CD14-positive monocyte (primary cell): ENCODE measurements around the gene MACROD2. TPM values are rescaled to one million over a fixed set of nuclear protein-coding genes. Genes with fewer than 3 reads are reported as not detected.

ENCODE experiments used
- DNase-seq, 3 donors: peaks; one replicate each; pipeline ENCODE4 v3.0.0-alpha.2; 2011 to 2022
- H2AFZ ChIP-seq: 2 replicates; pipeline ENCODE4 v1.6.0; 2012; ENCODE audit warnings: mild to moderate bottlenecking, low read depth, low read length, inconsistent platforms; ENCODE audit not compliant: insufficient read depth, poor library complexity, severe bottlenecking
- H3K27ac ChIP-seq, 2 donors: 1 replicate in 1 of 2; 2 replicates in 1 of 2; pipeline ENCODE4 v1.5.1; 2012 to 2013; ENCODE audit warnings: low read length in 2 of 2, control low read depth in 1 of 2, inconsistent platforms in 1 of 2, low read depth in 1 of 2, mild to moderate bottlenecking in 1 of 2
- H3K27me3 ChIP-seq, 2 donors: one replicate each; pipeline versions ENCODE4 v1.6.0 to v1.6.1; 2011 to 2013; ENCODE audit warnings: low read length in 2 of 2; ENCODE audit not compliant: control insufficient read depth in 2 of 2, insufficient read depth in 2 of 2
- H3K36me3 ChIP-seq, 2 donors: replicated peaks in 1 of 2; 1 replicate in 1 of 2; 2 replicates in 1 of 2; pipeline versions ENCODE4 v1.5.1 to v1.6.1; 2012 to 2013; ENCODE audit warnings: low read length in 2 of 2, control low read depth in 1 of 2, inconsistent platforms in 1 of 2, mild to moderate bottlenecking in 1 of 2; ENCODE audit not compliant: insufficient read depth in 2 of 2, control insufficient read depth in 1 of 2
- H3K4me1 ChIP-seq, 2 donors: 1 replicate in 1 of 2; 2 replicates in 1 of 2; pipeline versions ENCODE4 v1.5.1 to v1.6.1; 2012 to 2013; ENCODE audit warnings: low read length in 2 of 2, control low read depth in 1 of 2, inconsistent platforms in 1 of 2, mild to moderate bottlenecking in 1 of 2, moderate library complexity in 1 of 2; ENCODE audit not compliant: insufficient read depth in 2 of 2, control insufficient read depth in 1 of 2
- H3K4me2 ChIP-seq: replicated peaks from 2 replicates; pipeline ENCODE3; 2012; ENCODE audit warnings: low read length, moderate library complexity, mild to moderate bottlenecking; ENCODE audit not compliant: poor library complexity, severe bottlenecking; ENCODE audit errors: extremely low read depth
- H3K4me3 ChIP-seq, 3 experiments: fragments of 200-600 bp in 1 of 3; sonication (generic) in 1 of 3; replicated peaks in 1 of 3; 1 replicate in 2 of 3; 2 replicates in 1 of 3; pipeline ENCODE4 v1.5.1; 2011 to 2013; ENCODE audit warnings: low read length in 3 of 3, mild to moderate bottlenecking in 3 of 3, control low read depth in 2 of 3, low read depth in 2 of 3, inconsistent platforms in 1 of 3, moderate library complexity in 1 of 3
- H3K79me2 ChIP-seq: 2 replicates; pipeline ENCODE4 v1.6.0; 2012; ENCODE audit warnings: mild to moderate bottlenecking, control low read depth, inconsistent platforms, low read length, moderate library complexity; ENCODE audit not compliant: insufficient read depth
- H3K9ac ChIP-seq: 2 replicates; pipeline ENCODE4 v1.6.0; 2017; ENCODE audit warnings: low read length, mild to moderate bottlenecking; ENCODE audit not compliant: insufficient read depth, poor library complexity, severe bottlenecking
- H3K9me3 ChIP-seq, 2 donors: replicated peaks in 1 of 2; 1 replicate in 1 of 2; 2 replicates in 1 of 2; pipeline versions ENCODE4 v1.5.1 to v1.6.1; 2012 to 2013; ENCODE audit warnings: low read length in 2 of 2, control low read depth in 1 of 2; ENCODE audit not compliant: control insufficient read depth in 1 of 2, insufficient read depth in 1 of 2
- H4K20me1 ChIP-seq: 2 replicates; pipeline ENCODE4 v1.6.0; 2012; ENCODE audit warnings: mild to moderate bottlenecking, low read length, control low read depth, moderate library complexity; ENCODE audit not compliant: insufficient read depth
- H3K27ac Mint-ChIP-seq, 7 donors: one replicate each; pipeline ENCODE4 v1.8.0; 2020; ENCODE audit warnings: mild to moderate bottlenecking in 7 of 7, mixed read lengths in 7 of 7, moderate library complexity in 6 of 7, inconsistent platforms in 2 of 7
- H3K27me3 Mint-ChIP-seq, 3 donors: one replicate each; pipeline ENCODE4 v1.8.0; 2021 to 2022; ENCODE audit warnings: low read depth in 3 of 3, mild to moderate bottlenecking in 3 of 3, mixed read lengths in 3 of 3, moderate library complexity in 3 of 3, inconsistent platforms in 1 of 3
- H3K36me3 Mint-ChIP-seq, 2 donors: one replicate each; pipeline ENCODE4 v1.8.0; 2020; ENCODE audit warnings: mixed read lengths in 2 of 2, inconsistent platforms in 1 of 2, mild to moderate bottlenecking in 1 of 2
- H3K4me1 Mint-ChIP-seq: one replicate; pipeline ENCODE4 v1.8.0; 2020; ENCODE audit warnings: mild to moderate bottlenecking, mixed read lengths
- H3K4me3 Mint-ChIP-seq, 2 donors: one replicate each; pipeline ENCODE4 v1.8.0; 2020; ENCODE audit warnings: mild to moderate bottlenecking in 2 of 2, mixed read lengths in 2 of 2, moderate library complexity in 1 of 2
- H3K9me3 Mint-ChIP-seq, 7 donors: one replicate each; pipeline ENCODE4 v1.8.0; 2020 to 2022; ENCODE audit warnings: mixed read lengths in 7 of 7, mild to moderate bottlenecking in 6 of 7, moderate library complexity in 6 of 7, inconsistent platforms in 2 of 7
- WGBS: methylation state at CpG from one replicate; pipeline ENCODE4 v1.1.5; 2013; ENCODE audit warnings: missing lambda C conversion rate; ENCODE audit not compliant: insufficient coverage; 5-methylcytosine and 5-hydroxymethylcytosine counted together
- intact Hi-C, 2 donors: fragments of 100-400 bp; cut with micrococcal nuclease; formaldehyde crosslinking; loops; one replicate each; pipeline versions ENCODE4 v1.15.0 to v1.15.1; 2023
- polyA plus RNA-seq, 3 donors: library from polyadenylated mRNA; depleted of rRNA in 1 of 3; unstranded in 2 of 3; stranded (reverse) in 1 of 3; fragments of 300-500 nt in 2 of 3; fragments of >200 nt in 1 of 3; fragmentation: Illumina TruSeq in 2 of 3; gene quantifications; 1 replicate in 2 of 3; 2 replicates in 1 of 3; pipeline ENCODE4 v1.2.3, GENCODE V29; 2012 to 2021
- TF ChIP-seq, protein P1 (sequence below): fragments of 200-600 bp; IDR thresholded peaks from one replicate; pipeline ENCODE4 v1.8.0; 2022; ENCODE audit warnings: antibody characterized with exemption, mild to moderate bottlenecking

MACROD2 gene
- polyA plus RNA-seq, 3 donors, result 0.23 TPM; not detected in 2

DNA sequence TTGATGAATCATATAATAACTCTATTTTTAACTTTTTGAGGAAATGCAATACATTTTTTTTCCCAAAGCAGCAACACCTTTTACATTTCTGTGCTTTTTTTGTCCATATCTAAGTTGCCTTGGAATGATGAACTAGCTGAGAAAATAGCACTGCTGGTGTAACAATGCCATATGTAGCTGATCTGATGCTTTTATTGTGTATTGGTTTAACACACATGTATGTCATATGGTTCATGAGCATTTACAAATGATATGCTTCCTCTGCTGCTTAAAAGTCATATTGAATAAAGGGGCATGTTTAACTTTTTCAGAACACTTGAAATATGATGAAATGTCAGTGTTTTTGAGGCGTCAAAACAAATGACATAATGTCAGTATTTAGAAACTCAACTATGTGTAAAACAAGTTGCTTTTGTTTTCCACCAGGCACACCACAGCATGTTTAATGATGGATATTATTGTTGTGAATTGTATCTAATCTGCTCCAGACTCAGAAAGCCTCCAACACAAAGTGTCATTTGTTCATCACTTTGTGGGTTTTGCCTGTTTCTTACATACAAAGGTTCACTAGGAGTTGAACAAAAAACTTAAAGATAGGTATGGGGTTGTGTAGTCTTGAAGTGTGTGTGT lies 1117.9 kb downstream of the MACROD2 start:
- H3K4me1 Mint-ChIP-seq, result no peaks in the 10 kb centered on the region
- H3K4me1 ChIP-seq, result no peaks in the 10 kb centered on the region
- TF ChIP-seq, protein P1, sequence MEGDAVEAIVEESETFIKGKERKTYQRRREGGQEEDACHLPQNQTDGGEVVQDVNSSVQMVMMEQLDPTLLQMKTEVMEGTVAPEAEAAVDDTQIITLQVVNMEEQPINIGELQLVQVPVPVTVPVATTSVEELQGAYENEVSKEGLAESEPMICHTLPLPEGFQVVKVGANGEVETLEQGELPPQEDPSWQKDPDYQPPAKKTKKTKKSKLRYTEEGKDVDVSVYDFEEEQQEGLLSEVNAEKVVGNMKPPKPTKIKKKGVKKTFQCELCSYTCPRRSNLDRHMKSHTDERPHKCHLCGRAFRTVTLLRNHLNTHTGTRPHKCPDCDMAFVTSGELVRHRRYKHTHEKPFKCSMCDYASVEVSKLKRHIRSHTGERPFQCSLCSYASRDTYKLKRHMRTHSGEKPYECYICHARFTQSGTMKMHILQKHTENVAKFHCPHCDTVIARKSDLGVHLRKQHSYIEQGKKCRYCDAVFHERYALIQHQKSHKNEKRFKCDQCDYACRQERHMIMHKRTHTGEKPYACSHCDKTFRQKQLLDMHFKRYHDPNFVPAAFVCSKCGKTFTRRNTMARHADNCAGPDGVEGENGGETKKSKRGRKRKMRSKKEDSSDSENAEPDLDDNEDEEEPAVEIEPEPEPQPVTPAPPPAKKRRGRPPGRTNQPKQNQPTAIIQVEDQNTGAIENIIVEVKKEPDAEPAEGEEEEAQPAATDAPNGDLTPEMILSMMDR, result no peak

DNA sequence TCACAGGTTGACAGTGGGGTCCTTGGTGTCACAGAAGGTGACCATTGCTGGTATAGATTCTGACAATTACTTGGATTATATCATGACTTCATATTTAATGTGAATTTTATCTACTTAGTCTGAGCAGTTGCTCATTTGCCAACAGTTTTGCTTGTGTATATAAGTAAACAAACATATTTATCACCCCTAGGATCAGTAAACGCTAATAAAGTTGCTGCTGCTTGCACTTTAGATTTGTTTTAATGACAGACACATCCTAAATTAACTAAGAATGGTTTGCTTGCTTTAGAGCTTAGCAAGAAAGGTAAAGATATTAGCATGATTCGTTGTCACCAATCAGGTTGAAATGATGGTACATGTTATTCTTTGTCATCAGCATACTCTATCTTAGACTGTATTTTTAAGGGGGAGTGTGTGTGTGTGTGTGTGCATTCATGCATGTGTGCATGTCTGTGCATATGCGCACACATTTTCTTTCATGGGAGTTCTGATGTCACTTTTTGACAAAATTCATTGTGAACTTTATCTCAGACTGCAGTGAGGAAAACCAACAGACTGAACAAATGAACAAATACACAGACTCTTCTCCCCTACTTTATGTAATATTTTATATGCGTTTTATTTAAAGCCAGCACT lies 1124.7 kb downstream of the MACROD2 start:
- H3K4me3 ChIP-seq, result no peak overlapping the region
- no peak overlapping the region for H3K27ac ChIP-seq
- no peaks in the 10 kb centered on the region for H3K27me3 ChIP-seq
- WGBS, result 100% methylated on average over 1 of the region's 4 CpGs
- H3K36me3 Mint-ChIP-seq, result no peaks in the 10 kb centered on the region
- no peaks in the 10 kb centered on the region for H4K20me1 ChIP-seq
- no peak overlapping the region for H3K4me3 Mint-ChIP-seq
- peaks cover 0 to 2% (median 0%) of the 10 kb centered on the region in 3 donors for H3K27me3 Mint-ChIP-seq
- H2AFZ ChIP-seq, result no peak overlapping the region
- no peak overlapping the region for H3K27ac Mint-ChIP-seq
- DNase-seq, result no peak
- H3K9ac ChIP-seq, result no peak overlapping the region
- no peaks in the 10 kb centered on the region for H3K4me1 ChIP-seq
- no peaks in the 10 kb centered on the region for H3K79me2 ChIP-seq
- H3K4me2 ChIP-seq, result no peak overlapping the region
- H3K36me3 ChIP-seq, result no peaks in the 10 kb centered on the region
- intact Hi-C loops, result no loop called here
- peaks cover 0 to 9% of the 10 kb centered on the region in 2 donors for H3K9me3 ChIP-seq
- no peaks in the 10 kb centered on the region for H3K4me1 Mint-ChIP-seq
- peaks cover 0 to 16% (median 10%) of the 10 kb centered on the region in 7 donors for H3K9me3 Mint-ChIP-seq
- TF ChIP-seq, protein P1, result no peak

More for the DNA sequence above, 1117.9 kb downstream of the MACROD2 start:
- H4K20me1 ChIP-seq, result no peaks in the 10 kb centered on the region
- no peak overlapping the region for H3K27ac ChIP-seq
- peaks cover 0 to 6% of the 10 kb centered on the region in 2 donors for H3K9me3 ChIP-seq
- no CpG with 5 or more reads among the region's 1 CpG for WGBS
- peaks cover 0 to 2% (median 2%) of the 10 kb centered on the region in 3 donors for H3K27me3 Mint-ChIP-seq
- H3K36me3 ChIP-seq, result no peaks in the 10 kb centered on the region
- no peak overlapping the region for H3K27ac Mint-ChIP-seq
- no peak overlapping the region for H3K4me3 ChIP-seq
- intact Hi-C loops, result no loop called here
- DNase-seq, result no peak
- no peak overlapping the region for H2AFZ ChIP-seq
- H3K27me3 ChIP-seq, result no peaks in the 10 kb centered on the region
- H3K9ac ChIP-seq, result no peak overlapping the region
- no peaks in the 10 kb centered on the region for H3K36me3 Mint-ChIP-seq
- H3K79me2 ChIP-seq, result no peaks in the 10 kb centered on the region
- no peak overlapping the region for H3K4me3 Mint-ChIP-seq
- peaks cover 3 to 15% (median 6%) of the 10 kb centered on the region in 7 donors for H3K9me3 Mint-ChIP-seq
- no peak overlapping the region for H3K4me2 ChIP-seq
